Measurements from ENCODE around the gene MBNL2. TPM values are rescaled to one million over a fixed set of nuclear protein-coding genes. Genes with fewer than 3 reads are reported as not detected.

MBNL2 gene
- total RNA-seq, 2 donors from 2014 or later = 106 to 139 TPM

GRCh38 chr13:97228850-97229521, 6.9 kb downstream of the MBNL2 start:
- intact Hi-C loops (cut with DNase I) = loop anchor here in 1 of 2 donors (10.0 kb wide), 1 partner anchor 56 kb away; no protein-coding TSS in a partner anchor
- DNase-seq (ENCODE audit: low spot score) = no peak

- no peak for DNase-seq (ENCODE audit: low spot score)
- intact Hi-C loops (cut with DNase I) = loop anchor here in 1 of 2 donors (10.0 kb wide), 1 partner anchor 55 kb away; no protein-coding TSS in a partner anchor
Measured at GRCh38 chr13:97229699-97230098, 7.6 kb downstream of the MBNL2 start.

GRCh38 chr13:97231118-97231828, 9.1 kb downstream of the MBNL2 start:
- intact Hi-C loops (cut with DNase I) = no loop called here

GRCh38 chr13:97231829-97232196, 9.7 kb downstream of the MBNL2 start:
- DNase-seq (ENCODE audit: low spot score) = no peak
- intact Hi-C loops (cut with DNase I) = no loop called here

More at GRCh38 chr13:97231118-97231828, 9.1 kb downstream of the MBNL2 start:
- DNase-seq (ENCODE audit: low spot score) = no peak

GRCh38 chr13:97233499-97233898, 11.4 kb downstream of the MBNL2 start:
- intact Hi-C loops (cut with DNase I) = no loop called here
- no peak for DNase-seq (ENCODE audit: low spot score)

- intact Hi-C loops (cut with DNase I) = no loop called here
- DNase-seq (ENCODE audit: low spot score) = no peak
Measured at GRCh38 chr13:97234236-97234635, 12.1 kb downstream of the MBNL2 start.

GRCh38 chr13:97234742-97235141, 12.6 kb downstream of the MBNL2 start:
- intact Hi-C loops (cut with DNase I) = no loop called here
- DNase-seq (ENCODE audit: low spot score) = no peak

- no peak for DNase-seq (ENCODE audit: low spot score)
- intact Hi-C loops (cut with DNase I) = no loop called here
Measured at GRCh38 chr13:97235549-97236231, 13.6 kb downstream of the MBNL2 start.

- intact Hi-C loops (cut with DNase I) = no loop called here
- DNase-seq (ENCODE audit: low spot score) = no peak
Measured at GRCh38 chr13:97237388-97237787, 15.3 kb downstream of the MBNL2 start.

GRCh38 chr13:97238432-97238831, 16.3 kb downstream of the MBNL2 start:
- no peak for DNase-seq (ENCODE audit: low spot score)
- intact Hi-C loops (cut with DNase I) = no loop called here

- intact Hi-C loops (cut with DNase I) = no loop called here
- no peak for DNase-seq (ENCODE audit: low spot score)
Measured at GRCh38 chr13:97238883-97239282, 16.8 kb downstream of the MBNL2 start.

- intact Hi-C loops (cut with DNase I) = no loop called here
- no peak for DNase-seq (ENCODE audit: low spot score)
Measured at GRCh38 chr13:97239306-97239705, 17.2 kb downstream of the MBNL2 start.

- DNase-seq (ENCODE audit: low spot score) = no peak
- intact Hi-C loops (cut with DNase I) = loop anchor here in 1 of 2 donors (10.0 kb wide), 1 partner anchor 365 kb away; no protein-coding TSS in a partner anchor
Measured at GRCh38 chr13:97239943-97240787, 18.0 kb downstream of the MBNL2 start.

- intact Hi-C loops (cut with DNase I) = loop anchor here in 1 of 2 donors (10.0 kb wide), 1 partner anchor 364 kb away; no protein-coding TSS in a partner anchor
- no peak for DNase-seq (ENCODE audit: low spot score)
Measured at GRCh38 chr13:97240788-97241734, 18.9 kb downstream of the MBNL2 start.

- DNase-seq (ENCODE audit: low spot score) = no peak
- intact Hi-C loops (cut with DNase I) = loop anchor here in 1 of 2 donors (10.0 kb wide), 1 partner anchor 363 kb away; no protein-coding TSS in a partner anchor
Measured at GRCh38 chr13:97241761-97242160, 19.6 kb downstream of the MBNL2 start.

GRCh38 chr13:97242755-97243497, 20.8 kb downstream of the MBNL2 start:
- intact Hi-C loops (cut with DNase I) = loop anchor here in 1 of 2 donors (10.0 kb wide), 1 partner anchor 362 kb away; no protein-coding TSS in a partner anchor

More at GRCh38 chr13:97242755-97243497, 20.8 kb downstream of the MBNL2 start:
- no peak for DNase-seq (ENCODE audit: low spot score)

Data from posterior vena cava (tissue), 2 donors.